GM21515 (cell line): Measurements from ENCODE around the gene PLA2G7.
"Not testable (repeated sequence)": the region's sequence is repeated elsewhere in the genome, so short reads cannot be mapped to it uniquely, and the experiment has no call there.

ENCODE experiments used
- ATAC-seq: cut with Tn5 transposase; IDR thresholded peaks from one replicate; pipeline ENCODE4 v1.9.1; 2021; ENCODE audit not compliant: unreplicated experiment

PLA2G7 gene

GRCh38 chr6:46748940-46749503 is 13.8 kb upstream of the PLA2G7 start:
- ATAC-seq = no peak

- ATAC-seq = no peak
Observed at GRCh38 chr6:46746696-46747095, 11.5 kb upstream of the PLA2G7 start, which contains the start of gene ANKRD66. Gene ANKRD66, plus strand, starts transcription at chr6:46746933. Its CDS starts 5,016 bp downstream, at chr6:46751949.

- ATAC-seq = no peak
Observed at GRCh38 chr6:46745973-46746372, 10.8 kb upstream of the PLA2G7 start.

- ATAC-seq = not testable (repeated sequence)
Observed at GRCh38 chr6:46744159-46744725, 9.1 kb upstream of the PLA2G7 start.

- ATAC-seq = no peak
Observed at GRCh38 chr6:46743425-46744158, 8.4 kb upstream of the PLA2G7 start.

- ATAC-seq = no peak
Observed at GRCh38 chr6:46741910-46742309, 6.7 kb upstream of the PLA2G7 start.

- no peak for ATAC-seq
Observed at GRCh38 chr6:46741482-46741881, 6.3 kb upstream of the PLA2G7 start.

- ATAC-seq = no peak
Observed at GRCh38 chr6:46736906-46737305, 1.7 kb upstream of the PLA2G7 start.

DNA sequence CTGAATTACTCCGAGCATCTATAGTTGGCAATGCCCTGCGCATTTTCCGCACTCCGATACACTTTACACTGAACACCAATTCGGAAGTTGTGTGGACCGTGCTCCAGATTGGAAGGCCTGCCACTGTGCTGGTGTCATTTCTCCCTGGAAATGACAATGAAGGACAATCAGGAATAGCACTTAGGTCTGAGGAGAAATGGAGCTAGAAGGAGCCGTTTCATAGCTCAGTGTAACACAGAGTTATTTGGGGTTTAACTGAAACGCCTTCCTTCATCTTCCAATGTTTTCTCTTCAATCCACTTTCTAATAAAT is 501 bp upstream of the PLA2G7 start:
- ATAC-seq = no peak

DNA sequence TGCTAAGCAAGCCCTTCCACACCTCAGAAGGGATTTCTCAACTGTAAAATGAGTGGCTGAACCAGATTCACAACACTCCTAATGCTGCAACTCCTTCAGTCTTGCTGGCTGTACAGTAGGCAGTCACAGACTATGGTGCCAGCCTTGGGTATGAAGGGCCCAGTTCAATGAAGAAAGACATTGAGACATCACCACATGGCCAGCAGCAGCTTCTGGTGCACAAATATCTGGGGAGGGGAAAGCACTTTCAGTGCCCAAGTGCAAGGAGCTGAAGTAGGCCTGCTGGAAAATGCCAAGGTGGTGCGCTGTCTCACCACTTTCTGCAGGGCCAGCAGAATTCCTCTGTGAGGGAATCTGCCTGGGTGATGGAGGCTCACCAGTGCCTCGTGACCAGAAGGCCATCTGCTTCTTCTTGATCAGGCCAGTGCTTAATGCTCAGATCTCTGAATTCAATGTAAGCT is 1.8 kb downstream of the PLA2G7 start:
- no peak for ATAC-seq

DNA sequence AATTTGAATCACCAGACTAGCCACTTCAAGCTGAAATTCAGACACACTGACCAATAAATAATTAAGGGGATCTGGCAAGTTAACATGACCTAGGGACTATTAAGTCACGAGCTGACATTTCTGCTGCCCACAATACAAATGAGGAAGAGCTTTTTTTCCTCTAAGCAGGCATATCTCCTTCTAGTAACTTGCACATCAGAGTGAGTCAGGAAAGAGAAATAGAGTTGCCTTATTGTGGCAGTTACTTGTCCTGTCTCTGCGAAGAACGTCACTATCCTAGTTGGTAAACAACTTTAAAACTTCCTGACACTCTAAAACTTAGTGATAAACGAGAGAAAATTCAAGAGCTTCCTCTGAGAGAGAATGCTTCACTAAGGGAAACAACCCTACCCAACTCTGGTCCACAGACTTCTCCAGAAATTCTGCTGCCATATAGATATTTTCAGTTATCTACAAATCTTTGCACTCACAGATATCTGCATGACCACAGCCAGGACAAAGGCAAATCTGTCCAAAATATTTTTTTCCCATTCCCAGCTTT is 4.2 kb downstream of the PLA2G7 start:
- no peak for ATAC-seq

GRCh38 chr6:46729787-46730326 is 5.3 kb downstream of the PLA2G7 start:
- no peak for ATAC-seq

GRCh38 chr6:46720401-46720800 is 14.8 kb downstream of the PLA2G7 start:
- ATAC-seq = no peak

GRCh38 chr6:46719099-46719498 is 16.1 kb downstream of the PLA2G7 start:
- ATAC-seq = no peak

DNA sequence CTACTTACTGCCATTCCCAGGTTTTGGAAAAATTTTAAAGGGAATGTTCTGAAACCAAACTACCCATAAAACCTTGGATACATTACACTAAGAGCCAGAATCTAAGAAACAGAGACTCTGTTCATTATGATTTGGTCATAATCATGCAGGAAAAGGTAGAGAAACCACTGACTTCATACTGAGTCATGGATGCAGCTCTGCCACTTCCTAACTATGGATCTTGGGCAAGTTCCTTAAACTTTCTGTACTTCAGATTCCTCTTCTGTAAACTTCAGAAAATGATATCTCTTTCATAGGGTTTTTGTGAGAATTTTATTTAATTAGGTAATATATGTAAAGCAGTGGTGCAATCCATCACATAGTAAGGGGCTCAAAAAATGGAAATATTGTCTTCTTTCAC is 20.0 kb downstream of the PLA2G7 start:
- no peak for ATAC-seq

DNA sequence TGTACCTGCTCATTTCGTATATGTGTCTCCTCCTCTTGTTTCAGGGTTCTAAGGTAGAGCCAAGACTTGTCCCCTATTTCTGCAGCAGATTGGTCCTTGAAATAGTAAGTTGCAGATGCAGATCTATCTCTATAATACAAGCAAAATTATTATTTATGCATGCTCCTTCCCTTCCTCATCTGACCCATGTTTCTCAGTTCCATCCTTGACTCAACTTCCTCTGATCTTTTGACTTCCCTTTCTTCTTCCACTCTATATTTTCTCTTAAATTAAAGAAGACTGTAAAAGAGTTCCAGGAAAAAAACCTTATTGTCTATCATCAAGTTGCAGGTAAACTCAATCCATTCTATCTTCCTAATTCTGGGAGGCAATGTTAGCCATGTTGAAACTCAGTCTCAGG is 23.7 kb downstream of the PLA2G7 start:
- no peak for ATAC-seq

DNA sequence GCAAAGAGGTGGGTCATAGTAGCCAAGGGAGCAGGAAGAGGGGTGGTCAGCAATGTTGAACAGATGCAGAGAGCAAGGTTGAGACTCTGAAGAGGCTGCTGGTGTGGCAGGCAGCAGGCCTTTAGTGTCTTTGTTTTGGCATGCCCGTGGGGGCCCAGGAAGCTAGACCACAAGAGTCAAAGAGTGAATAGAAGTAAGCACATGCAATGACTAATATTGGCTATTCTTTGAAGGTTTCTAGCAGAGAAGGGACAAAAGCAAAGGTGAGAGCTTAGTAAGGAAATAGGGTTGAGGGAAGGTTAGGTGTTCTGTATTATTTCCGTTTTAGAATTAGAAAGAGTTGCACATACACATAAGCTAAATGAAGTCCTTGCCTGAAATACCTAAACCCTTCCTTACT is 28.7 kb downstream of the PLA2G7 start:
- ATAC-seq = no peak

- ATAC-seq = no peak
Observed at GRCh38 chr6:46704562-46704961, 30.6 kb downstream of the PLA2G7 start.

DNA sequence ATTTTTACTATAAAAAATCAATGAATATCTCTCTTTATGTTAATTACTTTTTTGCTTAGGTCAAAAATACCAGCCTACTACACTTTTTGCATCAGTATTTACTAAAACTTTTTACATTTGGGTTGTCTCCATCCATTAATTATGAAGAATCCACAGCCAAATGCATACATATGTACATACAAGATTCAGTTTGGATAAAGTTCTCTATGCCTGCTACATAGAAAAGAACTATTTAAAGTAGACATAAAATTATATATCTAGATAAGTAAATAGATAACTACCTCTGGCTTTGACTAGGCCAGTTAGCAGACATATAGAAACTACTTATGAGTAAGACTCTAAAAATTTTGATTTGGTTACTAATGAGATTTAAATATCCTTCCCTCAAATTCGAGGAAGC is 35.2 kb downstream of the PLA2G7 start:
- no peak for ATAC-seq

GRCh38 chr6:46690911-46691451 is 44.2 kb downstream of the PLA2G7 start:
- ATAC-seq = no peak

DNA sequence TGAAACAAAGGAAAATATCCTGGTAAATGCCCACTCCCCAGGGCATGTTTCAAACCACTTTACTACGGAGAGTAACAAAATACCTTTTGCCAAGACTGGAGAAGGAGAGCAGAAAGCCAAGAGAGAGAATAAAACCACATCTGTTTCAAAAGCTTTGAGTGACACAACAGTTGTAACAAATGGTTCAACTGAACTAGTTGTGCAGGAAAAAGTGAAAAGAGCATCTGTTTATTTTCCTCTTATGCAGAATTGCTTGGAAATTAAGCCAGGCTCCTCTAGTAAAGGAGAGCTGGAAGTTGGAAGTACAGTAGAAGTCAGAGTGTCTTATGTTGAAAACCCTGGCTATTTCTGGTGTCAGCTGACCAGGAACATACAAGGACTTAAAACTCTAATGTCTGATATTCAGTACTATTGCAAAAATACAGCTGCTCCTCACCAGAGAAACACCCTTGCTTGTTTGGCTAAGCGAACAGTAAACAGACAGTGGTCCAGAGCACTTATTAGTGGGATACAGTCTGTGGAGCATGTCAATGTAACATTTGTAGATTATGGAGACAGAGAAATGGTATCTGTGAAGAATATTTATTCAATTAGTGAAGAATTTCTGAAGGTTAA is 44.9 kb downstream of the PLA2G7 start:
- no peak for ATAC-seq
